AG08396 (cell line): ENCODE results near the gene ADORA2A.

Experiments used
- DNase-seq: peaks from one replicate; pipeline ENCODE4 v3.0.0; 2012; ENCODE audit warnings: low spot score, mixed read lengths

ADORA2A gene

DNA sequence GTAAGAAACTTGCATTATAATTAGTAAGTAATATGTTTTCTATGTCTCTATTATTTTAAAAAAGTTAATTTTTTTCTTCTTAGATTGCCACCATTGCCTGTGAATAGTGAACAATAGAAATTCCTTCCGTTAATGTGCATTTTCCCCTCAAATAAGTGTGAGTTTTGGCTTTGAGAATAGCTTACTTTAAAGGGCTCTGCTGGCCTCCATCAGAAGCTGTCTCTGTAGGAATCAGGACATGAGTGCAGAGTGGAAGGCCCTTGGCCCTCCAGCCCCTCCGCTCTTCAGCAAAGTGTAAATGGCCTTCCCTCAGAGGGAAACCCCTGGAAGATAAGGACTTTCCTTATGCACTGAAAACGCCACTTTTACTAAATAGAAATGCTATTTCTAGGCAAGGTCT lies 24.1 kb upstream of the ADORA2A start:
- no peak for DNase-seq

DNA sequence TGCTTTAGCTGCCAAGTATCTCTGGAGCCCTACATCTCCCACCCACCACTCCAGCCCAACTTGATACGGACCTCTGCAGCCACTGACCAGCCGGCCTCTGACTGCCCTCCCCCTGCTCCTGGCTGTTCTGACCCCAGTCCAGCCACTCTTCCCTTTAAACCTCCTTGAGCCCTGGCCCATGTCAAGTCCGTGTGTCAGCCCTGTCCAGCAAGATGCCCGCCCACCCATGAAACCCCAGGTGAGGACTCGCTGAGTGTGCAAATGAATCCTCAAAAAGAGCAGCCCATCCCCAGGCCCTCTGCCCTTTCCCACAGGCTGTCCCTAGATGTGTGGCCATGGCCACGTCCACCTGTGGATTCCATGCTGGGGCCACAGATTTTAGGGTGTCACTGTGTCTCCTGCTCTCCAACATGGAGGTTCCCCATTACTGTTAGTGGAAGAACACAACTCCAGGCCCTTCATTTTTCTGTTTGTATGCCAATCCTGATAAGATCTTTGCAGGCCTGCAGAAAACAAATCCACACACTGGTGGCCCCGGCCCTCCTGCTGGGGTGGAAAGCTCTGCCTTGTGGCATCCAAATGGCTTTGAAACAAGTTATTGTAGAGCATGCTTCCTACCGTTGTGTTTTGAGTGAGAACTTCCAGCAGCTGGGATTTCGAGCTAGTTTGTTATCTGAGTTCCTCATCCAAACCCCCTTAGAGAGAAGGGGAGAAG lies 22.7 kb upstream of the ADORA2A start:
- no peak for DNase-seq

DNA sequence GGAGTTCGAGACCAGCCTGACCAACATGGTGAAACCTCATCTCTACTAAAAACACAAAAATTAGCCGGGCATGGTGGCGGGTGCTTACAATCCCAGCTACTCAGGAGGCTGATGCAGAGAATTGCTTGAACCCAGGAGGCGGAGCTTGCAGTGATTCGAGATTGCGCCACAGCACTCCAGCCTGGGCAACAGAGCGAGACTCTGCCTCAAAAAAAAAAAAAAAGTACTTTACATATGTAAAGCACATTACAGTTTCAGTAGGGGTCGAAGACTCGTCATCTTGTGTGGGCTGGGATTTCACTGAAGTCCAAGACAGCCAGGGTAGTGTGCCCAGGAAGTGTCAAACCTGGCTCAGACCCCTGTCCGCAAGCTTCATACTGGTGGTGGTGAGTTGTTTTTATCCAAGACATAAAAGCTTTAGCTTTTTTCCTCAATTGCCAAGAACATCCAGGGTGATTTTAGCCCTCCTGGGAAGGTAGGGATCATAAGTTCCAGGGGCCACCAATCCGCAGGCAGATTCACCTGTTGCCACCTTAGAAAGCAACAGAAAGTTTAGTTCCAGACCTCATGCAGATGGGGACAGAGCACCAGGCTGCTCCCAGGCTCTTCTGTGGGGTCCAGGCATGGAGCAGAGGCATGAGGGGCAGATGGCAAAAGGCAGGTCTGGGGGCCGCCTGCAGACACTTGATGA lies 21.6 kb upstream of the ADORA2A start:
- DNase-seq = no peak

DNA sequence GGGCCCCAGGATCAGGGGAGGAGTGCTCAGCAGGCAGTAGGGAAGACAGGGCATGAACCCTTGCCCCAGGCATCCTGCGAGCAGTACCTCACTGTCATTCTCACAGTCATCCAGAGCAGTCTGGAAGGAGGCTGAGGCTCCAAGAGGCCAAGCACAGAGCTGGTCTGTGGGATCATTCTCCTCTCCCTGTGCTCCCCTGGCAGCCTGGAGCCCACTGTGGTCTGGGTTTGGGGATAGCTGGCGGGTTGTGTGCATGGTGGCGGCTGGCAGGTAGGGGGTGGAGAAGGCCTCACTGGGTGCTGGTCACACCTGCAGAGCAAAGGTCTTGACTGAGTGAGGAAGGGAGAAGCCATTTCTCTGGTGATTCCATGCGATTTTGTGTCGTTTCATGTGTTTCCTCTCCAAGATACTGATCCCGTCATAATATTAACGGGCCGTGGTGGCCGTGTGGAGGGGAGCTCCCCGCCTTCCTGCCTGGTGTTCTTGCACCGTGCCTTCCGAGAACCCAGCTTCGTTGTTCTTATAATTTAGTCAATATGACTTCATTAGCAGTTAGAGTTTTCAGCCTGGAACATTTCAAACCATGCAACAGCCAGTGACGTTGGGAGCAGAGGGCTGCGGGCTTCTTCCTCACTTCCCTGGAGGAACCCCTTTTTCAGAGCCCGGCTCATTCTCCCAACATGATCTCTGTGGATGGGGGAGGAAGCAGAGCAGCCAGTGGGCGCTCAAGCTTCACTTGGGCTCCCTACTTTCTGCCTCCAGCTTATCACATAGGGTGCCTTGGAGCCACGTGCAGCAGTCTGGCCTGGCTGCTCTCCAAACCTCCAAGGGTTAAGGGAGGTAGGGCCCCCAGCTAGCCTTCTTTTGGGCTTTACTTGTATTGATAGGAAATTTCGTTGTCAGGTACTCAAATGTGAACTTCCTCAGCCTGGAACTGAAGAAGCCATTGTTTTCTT lies 20.8 kb upstream of the ADORA2A start:
- DNase-seq = no peak

DNA sequence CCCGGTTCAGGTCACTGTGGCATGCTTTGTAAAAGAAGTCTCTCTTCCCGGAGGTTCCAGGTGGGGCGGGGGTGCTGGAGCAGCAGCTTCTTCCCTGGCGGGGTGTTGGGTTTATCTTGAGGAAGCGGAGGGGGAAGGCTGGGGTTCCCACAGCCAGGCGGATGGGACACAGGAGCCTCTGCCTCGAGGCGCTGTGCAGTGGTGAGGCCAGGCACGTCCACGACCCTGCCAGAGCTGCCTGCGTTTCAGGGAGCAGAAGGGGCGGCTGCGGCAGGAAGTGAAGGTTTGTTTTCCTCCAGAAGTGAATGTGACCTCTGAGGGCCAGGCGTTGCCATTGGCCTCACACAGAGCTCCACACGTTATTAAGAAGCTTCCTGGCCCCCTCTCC lies 20.1 kb upstream of the ADORA2A start:
- DNase-seq = no peak

DNA sequence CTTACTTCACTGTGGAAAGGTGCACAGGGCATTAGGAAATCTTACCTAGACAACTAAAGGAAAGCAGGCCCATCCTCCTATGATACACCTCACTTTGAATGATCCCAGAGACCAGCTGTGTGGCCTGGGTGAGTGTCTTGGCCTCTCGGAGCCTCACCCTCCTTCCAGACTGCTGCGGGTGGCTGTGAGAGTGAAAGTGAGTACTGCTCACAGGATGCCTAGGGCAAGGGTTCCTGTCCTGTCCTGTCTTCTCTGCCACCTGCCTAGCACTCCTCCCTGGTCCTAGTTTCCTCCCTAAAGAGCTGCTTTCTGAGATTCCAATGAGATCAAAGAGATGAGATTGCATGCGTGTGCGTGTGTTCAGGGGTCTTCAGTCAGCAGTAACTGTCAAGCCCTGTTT lies 19.5 kb upstream of the ADORA2A start:
- no peak for DNase-seq

DNA sequence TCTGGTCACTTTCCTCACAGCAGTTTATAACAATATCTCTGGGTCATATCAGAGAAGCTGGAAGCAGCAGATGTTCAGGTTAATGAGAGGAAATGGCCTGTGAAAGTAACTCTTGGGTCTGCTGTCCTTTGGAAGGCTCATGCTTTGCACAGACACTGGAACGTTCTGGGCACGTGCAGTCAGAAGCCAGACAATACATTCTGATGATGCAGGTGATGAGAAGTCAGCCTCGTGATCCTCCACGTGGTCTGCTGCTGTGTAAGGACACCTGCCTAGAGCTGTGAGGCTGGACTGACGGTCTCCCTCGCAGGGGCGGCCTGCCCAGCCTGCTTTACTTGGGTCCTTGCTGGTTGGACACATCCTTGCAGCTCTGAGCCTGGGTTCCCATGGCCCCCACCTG lies 18.8 kb upstream of the ADORA2A start:
- DNase-seq = no peak

DNA sequence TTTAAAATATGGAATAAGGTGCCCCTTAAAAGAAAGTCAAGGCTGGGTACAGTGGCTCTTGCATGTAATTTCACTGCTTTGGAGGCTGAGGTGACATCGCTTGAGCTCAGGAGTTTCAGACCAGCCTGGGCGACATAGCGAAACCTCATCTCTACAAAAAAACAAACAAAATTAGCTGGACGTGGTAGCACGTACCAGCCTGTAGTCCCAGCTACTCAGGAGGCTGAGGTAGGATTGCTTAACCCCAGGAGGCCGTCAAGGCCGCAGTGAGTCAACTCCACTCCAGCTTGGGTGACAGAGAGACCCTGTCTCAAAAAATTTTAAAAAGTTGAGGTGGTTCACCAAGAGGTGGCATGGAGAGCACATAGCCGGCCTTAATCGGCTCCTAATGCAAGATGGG lies 17.7 kb upstream of the ADORA2A start:
- DNase-seq = no peak

DNA sequence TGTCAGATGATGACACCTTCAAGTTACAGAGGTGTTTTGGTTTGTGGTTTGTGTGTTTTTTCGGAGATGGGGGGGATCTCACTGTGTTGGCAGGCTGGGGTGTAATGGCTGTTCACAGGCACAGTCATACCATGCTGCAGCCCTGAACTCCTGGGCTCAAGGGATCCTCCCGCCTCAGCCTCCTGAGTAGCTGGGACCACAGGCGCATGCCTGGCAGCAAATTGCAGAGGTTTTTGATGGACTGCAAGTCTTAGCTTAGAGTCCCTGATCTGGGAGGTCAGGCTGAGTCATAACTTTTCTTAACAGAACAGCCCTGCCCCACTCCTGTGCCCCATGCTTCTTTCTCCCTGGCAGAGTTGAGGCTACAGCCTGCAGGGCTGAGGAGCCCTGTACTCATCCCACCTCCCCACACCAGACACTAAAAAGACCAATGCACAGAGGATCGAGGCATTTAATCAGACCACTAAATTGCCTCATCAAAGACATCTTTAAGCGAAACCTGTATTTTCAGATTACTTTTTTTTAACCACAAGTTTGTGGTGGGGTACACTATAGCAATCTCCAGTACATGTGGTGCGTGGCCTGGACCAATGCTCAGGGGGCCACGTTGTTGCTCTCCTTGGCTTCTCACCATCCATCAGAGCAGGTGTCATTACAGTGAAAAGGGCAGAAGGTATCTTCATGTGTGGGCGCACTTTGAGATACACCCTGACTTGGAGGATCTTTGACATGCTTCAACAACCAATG lies 17.1 kb upstream of the ADORA2A start:
- DNase-seq = peak; percentile 72

DNA sequence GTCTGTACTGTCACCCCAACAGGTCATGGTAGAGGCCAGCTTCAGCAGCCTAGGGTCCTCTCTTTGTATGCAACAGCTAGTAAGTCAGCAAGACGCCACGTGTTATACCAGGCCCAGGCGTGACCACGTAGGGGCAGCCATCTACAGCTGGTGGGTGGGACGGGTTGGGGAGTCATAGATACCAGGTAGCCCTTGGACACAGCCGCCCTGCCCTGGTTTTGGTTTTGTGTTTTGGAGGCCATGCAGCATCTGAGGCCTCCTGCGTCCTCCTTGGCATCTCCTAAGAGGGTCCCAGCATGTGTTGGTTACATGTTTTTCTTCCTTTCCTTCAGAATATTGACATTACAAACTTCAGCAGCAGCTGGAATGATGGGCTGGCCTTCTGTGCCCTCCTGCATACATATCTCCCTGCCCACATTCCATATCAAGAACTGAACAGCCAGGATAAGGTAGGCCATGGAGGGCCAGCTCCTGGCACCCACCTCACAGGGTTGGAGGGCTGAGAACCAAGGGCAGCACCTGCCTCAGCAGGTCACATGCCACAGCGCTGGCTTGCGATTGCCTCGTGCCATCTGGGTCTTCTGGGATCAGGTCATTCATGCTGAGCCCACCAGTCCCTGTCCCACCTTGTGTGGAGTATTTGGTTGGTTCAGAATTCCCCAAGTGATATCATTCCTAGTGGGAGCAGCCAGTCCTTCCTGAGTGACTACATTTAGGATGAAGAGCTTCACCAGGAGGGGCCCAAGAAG lies 16.0 kb upstream of the ADORA2A start:
- DNase-seq = no peak

DNA sequence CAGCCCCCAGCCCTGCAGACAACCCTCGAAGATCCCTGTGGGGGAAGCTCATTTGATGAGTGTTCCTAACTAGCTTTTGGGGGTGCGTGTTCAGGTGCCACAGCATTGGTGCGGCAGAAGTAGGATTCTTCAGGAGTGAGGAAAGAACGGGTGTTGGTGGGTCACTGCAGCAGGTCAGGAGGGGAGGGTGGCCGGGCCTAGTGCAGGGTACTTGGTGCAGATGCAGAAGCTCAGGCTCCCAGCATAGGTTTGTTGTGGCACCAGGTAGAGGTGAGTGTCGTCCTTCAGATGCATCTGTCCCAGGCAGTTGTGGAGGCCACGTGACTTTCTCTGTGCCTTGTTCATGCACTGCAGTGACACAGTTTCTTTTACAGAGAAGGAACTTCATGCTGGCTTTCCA lies 15.1 kb upstream of the ADORA2A start:
- DNase-seq = no peak

DNA sequence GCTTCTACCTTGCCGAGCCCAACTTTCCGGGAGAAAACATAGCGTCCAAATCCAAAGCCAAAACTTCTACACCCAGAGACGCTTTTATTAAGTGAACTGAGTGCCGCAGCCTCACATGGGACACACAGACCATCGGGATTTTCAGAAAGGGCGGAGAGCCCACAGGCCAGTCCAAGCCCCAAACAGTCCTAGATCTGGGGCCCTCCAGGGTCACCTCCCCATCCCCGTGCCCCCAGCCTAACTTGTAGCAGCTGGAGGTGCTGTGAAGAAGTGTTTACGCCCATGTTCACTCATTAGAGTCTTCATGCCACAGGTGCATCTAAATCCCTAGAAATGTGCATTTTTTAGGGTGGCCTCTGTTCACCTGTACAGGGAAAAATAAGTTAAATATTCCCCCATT lies 14.1 kb upstream of the ADORA2A start:
- no peak for DNase-seq

DNA sequence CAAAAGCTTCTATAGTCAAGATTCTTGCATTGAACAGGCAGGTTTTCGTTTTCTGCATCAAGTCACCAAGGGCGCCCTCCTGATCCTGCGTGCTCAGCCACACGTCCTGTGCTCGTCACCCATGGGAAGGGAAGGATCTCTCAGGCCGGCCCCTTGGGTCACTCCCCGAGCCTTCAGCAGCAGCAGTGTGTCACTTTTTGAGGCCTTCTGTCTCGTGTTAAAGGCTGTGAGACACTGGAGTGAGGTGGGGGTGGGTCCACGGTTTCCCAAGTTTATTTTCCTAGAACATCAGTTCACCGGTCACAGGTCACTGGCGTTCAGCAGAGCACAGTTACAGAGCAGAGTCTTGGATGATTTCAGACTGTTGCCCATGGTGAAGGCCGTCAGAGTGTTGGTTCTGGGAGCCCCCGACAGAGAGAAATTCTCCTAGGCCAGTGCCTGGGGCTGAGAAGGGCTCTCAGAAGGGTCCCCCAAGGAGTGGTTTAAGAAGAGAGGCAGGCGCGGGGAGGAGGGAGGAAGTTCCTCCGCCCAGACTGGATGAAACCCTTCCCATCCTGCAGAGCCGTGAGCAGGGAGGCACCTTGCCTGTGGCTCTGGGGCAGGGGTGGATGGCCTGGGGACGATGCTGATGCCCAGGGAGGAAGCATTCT lies 13.5 kb upstream of the ADORA2A start:
- no peak for DNase-seq

DNA sequence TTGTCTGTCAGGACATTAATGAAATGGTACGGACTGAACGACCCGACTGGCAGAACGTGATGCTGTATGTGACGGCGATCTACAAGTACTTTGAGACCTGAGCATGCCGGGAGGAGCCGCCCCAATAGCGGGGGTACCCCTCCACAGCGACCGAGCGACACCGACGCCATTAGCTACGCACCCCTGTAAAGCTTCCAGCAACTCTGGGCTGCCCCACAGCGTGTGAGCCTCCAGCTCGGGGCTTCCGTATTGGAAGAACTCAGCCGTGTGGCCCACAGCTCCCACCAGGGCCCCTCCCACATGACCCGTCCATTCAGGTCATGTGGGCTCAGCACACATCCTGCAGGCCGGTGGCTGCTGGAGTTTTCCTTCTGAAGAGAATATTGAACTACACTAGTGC lies 12.9 kb upstream of the ADORA2A start:
- DNase-seq = no peak

DNA sequence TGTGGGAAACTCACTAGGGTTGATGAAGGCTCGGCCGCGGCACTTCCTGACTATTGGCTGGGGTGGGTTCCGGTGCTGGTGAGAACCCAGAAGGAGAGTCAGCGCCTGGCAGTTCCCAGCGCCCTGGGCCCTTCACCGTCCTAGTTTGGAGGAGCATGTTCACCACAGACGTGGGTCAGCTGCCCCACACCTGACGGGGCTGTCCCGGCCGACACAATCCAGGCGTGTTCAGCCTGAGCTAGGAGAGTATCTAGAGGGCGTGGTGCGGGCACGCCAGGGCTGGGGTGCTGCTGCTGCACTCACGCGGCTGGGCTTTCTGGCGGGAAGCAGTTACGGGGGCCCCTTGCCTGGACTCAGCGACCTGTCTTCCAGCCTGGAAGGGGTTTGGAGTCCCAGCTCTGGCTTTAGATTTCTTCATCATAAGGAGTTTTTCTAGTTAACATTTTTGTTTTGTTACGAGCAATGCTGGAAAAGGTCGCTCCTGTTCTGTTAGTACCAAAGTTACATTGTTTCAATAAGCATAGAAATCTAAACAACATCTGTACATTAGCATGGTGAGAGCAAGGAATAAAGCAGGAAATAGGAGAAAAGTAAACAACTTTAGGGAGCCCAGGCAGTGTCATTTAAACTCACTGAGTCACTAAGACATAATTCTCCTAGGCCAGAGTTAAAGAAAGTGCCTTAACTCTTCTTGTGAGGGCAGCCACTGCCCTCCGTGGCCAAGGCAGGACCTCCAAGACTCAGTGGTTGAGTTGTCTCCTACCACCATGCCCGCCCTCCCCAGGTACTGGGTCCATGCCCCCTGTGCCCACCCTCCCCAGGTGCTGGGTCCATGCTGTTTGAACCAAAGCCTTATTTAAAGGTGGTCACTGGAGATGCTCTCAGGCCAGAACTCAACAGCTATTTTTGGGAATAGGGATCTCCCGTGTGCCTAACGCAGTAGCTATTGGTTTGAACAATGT lies 12.1 kb upstream of the ADORA2A start:
- DNase-seq = no peak

DNA sequence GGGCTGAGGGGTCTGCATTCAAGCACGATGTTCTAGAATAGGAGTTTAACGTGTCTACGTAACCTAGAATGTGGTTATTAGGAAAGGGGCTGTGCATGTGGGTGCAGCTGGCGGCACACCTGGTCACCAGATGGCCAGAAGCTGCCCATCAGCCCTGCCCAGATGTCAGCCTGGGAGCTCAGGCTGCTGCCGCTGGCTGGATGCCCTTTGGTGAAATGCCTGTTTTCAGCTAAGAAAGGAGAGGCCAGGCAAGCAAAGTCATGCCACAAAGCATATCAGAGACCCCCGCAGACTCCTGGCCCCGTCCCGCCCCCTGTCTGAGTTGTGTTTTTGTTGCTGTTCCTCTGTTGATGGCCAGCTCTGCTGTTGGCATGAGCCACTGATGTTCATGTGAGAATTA lies 11.3 kb upstream of the ADORA2A start:
- DNase-seq = no peak

DNA sequence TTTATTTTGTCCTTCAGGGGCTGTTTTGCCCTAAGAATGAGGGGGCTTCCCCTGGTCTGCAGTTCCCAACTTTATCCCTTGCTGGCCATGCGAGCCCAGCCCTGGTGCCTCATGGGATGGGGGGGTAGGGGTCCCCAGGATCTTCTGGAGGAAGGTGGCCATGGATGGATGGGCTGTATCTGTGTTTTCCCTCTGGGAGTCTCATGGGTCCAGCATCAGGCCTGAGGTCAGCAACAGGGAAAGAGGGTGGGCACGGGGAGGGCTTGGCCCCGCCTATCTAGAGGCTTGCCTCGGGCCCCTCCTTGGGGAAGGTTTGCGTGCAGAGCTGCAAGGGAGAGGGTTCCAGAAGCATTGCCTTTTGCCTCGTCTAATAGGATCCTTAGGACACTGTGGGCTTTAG lies 10.8 kb upstream of the ADORA2A start:
- DNase-seq = no peak

DNA sequence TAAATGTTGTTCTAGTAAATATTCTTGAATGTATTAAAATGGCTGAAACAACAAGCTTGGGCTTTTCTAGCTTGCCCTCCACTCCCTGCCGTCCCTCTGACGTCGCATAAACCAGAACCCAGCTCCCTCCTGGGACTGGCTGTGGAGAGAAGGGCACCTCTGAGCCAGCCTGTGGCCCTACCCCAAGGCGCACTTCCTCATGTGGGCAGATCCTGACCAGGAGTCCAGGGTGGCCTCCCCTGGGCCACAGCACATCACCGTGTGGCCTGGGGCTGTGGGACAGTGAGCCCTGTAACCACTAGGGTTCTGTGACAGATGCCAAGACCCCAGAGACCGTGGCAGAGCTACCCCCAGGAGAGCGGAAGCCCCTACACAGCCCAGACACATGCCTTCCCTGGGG lies 10.2 kb upstream of the ADORA2A start:
- no peak for DNase-seq

DNA sequence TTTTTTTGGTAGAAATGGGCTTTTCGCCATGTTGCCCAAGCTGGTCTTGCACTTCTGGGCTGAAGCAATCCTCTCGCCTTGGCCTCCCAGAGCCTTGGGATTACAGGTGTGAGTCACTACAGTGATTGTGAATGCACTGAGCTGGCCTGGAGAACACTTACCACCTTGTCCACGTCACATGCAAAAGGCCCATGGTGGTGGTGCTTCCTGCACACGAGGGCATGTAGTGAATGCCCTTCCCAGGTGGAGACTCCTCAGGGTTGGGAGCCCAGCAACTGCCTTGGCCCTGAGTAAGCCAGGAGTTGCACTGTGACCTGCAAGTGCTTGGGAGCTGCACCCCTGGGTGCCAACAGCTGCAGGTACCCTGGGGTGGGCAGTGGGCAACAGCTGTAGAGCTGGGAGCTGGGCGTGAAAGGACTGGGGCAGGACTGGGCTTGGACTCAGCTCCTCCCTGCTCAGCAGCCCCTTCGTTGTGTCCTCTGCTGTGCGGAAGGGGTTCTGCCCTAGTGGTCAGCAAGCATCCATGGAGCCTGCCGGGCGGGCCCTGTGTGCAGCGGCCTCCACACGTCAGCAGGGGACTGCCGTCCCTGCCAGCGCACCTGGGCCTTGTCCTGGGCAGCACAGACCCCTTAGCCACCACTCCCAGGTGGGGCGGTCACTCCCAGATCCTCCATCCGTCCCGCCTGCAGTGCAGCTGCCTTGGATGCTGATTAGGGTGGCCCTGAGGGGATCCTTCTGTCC lies 9.3 kb upstream of the ADORA2A start:
- DNase-seq = no peak
